NCI-H524 (cell line): ENCODE measurements around the gene DNAH6.

Source experiments
- DNase-seq, 2 experiments: peaks; one replicate each; lab custom pipeline; 2025; lab: John Stamatoyannopoulos, UW

DNAH6 gene

DNA sequence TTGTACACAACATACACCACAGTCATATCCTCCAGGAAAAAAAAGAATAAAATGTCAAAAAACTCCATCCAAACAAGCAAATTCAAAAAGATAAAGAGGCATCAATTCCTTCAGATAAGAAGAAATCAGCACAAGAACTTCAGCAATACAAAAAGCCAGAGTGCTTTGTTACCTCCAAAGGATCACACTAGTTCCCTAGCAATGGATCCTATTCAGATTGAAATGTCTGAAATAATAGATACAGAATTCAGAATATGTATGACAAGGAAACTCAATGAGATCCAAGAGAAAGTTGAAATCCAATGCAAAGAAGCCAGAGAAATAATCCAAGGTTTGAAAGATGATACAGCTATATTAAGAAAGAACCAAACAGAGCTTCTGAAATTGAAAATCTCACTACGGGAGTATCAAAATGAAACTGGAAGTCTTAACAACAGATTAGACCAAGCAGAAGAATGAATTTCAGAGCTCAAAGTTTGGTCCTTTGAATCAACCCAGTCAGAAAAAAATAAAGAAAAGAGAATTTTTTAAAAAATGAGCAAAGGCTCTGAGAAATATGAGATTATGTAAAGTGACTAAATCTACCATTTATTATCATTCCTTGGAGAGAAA, 284.0 kb downstream of the DNAH6 start:
- DNase-seq, result no peak

DNA sequence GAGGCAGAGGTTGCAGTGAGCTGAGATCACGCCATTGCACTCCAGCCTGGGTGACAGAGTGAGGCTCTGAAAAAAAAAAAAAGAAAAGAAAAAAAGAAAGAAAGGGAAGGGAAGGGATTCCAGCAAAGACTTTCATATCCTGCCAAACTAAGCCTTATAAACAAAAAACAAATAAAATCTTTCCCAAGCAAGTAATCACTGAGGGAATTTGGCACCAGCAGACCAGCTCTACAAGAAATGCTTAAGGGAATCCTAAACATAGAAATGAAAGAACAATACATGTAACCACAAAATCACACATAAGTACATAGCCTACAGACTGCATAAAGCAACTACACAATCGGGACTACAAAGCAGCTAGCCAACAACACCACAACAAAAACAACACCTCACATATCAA, 285.5 kb downstream of the DNAH6 start:
- no peak for DNase-seq

DNA sequence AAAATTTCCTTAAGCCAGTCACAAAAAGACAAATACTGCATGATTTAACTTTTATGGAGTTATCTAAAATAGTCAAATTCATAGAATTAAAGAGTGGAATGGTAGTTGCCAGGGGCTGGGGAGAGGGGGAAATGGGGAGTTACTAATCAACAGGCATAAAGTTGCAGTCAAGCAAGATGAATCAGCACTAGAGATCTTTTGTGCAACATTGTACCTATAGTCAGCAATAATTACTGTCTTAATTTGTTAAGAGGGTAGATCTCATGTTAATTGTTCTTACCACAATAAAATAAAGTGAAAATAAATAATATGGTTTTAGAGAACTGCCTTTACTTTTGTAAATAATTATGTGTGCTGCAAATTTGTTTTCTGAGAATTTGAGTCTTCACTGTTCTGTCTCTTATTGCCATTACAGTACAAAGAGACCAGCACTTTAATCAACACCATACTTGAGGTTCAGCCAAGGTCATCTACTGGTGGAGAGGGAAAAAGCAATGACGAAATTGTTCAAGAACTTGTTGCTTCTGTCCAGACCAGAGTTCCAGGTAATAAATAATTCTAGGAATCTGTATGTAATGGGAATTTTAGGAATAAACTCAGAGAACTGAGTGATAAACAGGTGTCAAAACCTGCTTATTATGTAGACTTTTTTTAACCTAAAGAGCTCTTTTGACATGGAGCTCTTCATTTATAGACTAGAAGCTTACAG, 289.1 kb downstream of the DNAH6 start:
- DNase-seq, result no peak

DNA sequence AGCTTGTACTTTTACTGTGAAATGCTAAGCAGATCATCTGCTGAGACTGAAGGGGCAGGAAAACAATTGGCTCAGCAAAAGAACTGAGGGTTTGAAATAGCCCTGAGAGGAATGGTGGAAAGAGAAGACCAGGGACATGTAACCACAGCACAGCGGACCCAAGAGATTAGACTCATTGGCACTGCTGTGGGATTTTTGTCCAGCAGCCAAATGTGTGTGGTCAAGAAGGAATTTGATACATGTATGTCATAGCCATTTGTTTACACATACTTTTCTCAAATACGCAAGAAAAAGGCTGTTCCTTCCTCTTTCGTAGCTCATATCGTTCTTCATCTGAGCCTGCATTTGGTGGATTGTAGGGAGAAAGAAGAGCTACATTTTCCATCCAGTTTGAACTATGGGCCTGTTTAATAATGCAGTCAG, 290.8 kb downstream of the DNAH6 start:
- no peak for DNase-seq

DNA sequence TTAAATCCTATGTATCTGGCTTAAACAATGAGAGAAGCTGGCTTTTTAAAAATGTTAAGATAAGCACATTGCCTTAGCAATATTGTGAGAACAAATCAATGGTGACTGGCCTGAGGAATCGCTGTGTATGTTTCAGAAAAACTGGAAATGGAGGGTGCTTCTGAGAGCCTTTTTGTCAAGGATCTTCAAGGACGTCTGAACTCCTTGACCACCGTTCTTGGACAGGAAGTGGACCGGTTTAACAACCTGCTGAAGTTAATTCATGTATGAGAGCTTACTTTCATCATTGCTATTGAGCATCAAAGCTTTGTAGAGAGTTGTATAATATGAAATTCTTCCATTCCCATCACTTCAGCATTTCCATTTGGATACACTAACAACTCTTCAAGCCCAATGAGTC, 292.0 kb downstream of the DNAH6 start:
- DNase-seq, result no peak

DNA sequence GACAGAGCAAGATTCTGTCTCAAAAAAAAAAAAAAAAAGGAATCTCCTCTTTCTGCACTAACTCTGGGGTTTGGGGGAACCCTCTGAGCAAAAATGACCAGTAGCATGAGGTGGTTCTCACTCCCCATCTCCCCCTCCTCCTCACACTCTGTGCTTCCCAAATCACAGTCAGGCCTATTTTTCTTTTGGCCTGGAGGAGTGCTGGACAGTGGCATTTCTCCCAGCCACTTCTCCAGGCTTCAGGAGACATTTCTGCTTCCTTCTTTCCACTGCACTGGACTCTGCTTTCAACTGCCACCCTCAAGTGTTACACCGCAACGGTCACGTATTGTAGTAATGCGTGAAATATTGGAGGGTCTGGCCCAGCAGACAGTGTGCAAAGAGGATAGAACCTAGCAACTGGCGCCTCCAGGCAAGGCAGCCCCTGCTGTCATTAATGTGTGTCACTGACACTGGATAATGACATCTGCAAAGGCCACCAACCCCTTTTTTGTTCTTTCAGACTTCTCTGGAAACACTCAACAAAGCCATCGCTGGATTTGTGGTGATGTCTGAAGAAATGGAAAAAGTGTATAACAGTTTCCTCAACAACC, 295.6 kb downstream of the DNAH6 start:
- no peak for DNase-seq

DNA sequence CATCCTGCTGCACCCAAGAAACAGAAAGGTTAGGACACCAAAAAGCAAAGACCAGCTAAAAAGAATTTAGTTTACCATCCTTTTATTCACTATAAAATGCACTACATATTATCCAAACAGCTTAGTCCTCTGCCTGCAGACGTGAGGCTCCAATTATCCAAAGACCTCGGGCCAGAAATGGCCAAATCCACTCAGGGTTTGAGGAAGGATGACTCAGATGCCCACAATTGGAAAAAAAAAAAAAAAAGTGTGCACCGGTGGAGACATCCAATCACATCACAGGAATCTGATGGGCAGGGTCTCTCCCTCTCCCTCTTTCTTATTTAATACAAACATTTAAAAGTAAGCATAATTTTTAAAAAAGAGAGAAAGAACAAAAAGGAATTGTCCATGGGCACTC, 298.8 kb downstream of the DNAH6 start:
- no peak for DNase-seq

DNA sequence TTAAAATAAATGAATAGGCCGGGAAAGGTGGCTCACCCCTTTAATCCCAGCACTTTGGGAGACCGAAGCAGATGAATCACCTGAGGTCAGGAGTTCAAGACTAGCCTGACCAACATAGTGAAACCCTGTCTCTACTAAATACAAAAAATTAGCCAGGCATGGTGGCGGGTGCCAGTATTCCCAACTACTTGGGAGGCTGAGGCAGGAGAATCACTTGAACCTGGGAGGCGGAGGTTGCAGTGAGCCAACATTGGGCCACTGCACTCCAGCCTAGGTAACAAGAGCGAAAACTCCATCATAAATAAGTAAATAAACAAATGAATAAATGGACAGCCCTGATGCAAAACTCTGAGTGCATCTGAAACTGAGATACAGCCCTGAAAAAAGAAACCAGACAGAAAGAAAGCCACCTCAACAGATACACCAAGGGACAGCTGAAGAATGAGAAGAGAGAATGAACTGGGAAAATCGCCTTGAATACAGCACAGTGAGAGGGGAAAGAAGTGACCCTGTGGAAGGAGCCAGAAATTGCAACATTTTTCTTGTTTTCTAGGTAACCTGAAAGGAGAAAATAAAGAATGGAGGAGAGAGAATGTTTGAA, 300.2 kb downstream of the DNAH6 start:
- DNase-seq, result no peak

DNA sequence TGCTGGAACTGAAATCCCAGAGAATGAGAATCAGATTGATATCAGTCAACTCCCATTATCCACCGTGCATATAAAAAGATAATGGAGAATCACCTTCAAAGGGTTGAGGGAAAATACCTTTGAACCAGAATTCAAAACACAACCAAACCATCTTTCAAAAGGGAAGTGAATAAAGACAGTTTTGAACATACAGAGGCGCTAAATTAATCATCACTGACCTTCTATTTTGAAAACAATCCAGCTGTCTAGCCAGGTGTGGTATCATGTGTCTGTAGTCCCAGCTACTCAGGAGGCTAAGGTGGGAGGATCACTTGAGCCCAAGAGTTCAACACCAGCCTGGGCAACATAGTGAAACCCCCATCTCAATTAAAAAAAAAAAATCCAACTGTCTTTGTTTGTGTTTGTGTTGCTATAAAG, 300.9 kb downstream of the DNAH6 start:
- DNase-seq, result no peak

DNA sequence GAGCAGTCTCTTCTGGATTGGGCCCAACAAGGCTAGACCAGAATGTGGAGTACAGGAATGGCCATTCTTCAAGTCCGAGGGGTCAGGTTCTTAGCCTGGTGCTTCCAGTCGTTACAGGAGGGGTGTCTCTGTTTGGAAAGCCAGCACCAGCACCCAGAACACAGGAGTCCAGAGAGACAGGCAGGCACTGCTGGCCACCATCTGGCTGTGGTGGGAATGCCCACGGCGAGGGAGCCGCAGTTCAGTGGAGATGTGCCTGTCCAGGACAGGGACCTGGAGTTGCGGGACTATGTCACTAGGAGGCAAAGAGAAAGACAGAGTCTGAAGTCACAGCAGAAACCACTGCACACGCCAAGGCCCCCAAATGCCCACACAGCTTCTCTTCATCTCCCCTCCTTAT, 305.5 kb downstream of the DNAH6 start:
- DNase-seq, result no peak

DNA sequence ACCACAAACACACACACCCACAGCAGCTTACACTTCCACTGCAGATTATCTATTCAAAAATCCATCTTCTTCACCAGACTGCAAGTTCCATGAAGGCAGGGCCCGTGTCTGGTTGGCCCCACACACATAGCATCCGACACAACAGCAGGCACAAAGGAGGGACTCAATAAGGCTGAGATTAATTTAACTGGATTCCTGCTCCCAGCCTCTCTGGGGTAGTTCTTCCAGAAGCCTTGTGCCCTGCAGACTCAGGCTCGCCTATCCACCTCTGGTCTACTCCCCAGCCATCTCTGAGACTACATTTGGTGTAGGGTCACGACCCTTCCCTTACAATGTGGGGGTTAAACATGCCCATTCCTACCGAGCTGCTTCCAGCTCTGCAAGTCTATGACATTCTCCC, 306.9 kb downstream of the DNAH6 start:
- no peak for DNase-seq

DNA sequence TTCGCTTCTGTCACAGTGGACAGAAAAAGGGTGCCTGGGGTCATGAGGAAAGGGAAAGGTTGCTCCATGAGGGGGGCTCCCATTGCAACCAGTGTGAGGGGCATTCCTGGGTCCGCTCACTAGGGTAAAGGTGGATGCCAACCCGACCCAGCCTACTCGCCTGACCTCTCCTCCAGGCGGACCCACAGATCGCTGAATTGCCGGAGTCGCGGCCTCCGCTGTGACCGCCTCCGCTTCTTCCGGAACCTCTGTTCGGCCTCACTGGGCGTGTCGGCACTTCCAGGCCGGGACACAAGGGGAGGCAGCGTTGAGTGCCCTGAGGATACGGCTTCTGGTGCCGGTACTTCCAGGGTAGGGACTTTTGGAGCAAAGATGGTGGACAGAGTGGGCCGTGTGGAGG, 307.5 kb downstream of the DNAH6 start:
- no peak for DNase-seq

DNA sequence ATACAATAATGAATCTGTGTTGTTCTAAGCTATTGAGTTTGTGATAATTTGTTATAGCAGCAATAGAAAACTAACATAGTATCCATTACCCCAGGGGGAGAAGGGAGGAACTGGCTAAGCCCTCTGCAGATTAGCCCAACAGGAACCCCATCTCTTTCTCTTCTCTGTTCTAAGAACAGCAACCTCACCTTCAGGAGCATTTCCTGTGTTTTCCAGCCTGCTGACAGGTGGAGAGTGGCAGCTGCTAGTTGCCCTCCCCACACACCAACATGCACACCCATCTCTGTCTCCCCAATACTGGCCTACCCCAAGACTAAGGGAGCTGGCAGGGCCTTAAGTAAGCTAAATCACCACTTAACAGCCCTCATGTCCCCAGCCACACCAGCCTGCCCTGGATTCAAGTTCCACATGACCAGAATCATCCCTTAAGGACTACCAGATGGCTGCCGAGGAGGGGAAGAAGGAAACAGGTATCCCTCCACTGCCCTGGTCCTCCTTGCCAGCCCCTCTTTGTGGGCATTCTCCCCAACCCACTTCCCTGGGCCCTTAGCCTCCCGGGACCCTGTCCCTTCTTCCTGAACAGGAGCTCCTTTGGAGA, 311.8 kb downstream of the DNAH6 start:
- no peak for DNase-seq

DNA sequence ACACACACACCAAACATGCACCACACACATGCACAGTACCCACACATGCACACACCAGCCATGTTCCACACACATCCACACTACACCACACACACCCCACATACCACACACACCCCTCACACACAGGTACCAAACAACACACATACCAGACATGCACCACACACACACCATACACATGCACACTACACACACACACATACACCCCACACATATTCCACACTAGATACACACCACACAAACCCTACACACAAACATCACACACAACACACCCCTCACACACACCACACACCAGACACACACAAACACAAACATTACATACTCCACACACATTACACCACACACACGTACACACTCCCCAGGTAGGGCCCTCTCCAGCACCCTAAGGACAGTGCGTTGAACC, 313.4 kb downstream of the DNAH6 start:
- DNase-seq, result no peak

DNA sequence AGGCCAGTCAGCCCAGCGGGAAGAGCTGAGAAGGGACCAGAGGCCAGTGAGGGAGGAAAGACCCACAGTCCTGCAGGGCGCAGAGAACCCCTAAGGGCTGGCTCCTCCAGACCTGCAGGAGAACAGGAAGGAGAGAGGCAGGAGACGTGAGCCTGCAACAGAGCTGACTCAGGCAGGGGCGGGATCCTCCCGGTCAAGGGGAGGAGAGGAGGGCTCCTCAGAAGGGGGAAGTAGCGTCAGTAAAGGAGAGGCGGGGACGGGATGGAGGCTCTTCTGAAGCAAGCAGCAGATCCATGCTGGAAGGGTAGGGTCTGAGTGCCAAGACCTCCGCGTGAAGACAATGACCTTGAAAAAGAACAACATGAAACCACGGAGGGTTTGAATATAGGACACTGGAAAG, 313.8 kb downstream of the DNAH6 start:
- no peak for DNase-seq

DNA sequence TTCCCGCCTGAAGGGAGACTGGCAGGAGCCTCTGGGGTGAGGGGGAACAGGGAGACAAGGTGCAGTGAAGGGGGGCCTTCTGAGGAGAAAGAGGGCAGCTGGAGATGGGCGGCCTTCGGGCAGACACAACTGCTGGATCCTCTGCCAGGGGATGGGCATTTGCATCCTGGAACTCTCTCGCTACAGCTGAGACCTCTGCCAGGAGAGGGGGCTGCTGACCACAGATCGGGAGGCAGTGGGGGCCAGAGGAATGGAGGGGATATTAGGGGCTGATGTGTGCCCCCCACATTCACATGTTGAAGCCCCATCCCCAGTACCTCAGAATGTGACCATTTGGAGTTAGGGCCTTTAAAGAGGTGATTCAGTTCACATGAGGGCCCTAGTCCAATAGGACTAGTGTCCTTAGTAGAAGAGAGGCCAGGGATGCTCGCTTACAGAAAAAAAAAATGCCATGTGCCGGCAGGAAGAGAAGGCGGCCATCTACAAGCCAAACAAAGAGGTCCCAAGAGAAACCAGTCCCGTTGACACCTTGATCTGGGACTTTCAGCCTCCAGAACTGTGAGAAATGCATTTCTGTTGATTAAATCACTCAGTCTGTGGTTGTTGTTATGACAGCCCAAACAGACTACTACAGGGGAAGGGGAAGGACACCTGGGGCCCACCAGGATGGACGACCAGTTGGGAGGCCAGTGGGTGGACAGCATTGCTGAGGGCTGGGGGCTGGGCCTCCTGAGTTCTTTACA, 314.6 kb downstream of the DNAH6 start:
- DNase-seq, result no peak

DNA sequence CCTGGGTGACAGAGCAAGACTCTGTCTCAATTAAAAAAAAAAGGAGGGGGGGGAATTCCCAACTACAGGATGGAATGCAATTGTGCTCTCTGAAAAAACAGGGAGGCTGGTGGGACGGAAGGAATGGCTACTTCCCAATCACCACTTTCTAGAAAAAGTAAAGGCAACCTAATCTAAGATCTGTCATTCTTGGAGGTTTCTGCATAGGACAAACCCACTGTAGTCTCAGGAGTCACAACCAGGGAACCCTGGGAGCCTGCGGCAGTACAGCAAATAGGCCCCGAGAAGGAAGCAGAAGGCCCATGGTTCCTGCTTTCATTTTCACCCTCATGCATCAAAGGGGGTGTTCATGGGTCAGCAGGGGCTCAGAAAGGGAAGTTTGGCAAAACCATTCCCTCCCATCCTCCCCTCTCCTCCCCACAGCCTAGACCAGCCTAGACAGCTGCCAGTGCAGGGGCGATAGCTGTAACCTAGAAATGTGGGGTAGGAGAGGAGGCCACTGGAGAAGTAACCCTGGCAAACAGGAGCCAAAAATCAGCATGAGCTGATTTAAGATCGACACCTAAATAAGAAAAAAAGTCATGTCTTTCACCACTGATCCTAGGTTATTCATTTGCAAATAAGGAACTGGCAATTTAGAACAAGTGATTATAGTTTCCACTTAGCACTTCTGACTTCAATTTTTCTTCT, 316.6 kb downstream of the DNAH6 start:
- DNase-seq, result no peak

DNA sequence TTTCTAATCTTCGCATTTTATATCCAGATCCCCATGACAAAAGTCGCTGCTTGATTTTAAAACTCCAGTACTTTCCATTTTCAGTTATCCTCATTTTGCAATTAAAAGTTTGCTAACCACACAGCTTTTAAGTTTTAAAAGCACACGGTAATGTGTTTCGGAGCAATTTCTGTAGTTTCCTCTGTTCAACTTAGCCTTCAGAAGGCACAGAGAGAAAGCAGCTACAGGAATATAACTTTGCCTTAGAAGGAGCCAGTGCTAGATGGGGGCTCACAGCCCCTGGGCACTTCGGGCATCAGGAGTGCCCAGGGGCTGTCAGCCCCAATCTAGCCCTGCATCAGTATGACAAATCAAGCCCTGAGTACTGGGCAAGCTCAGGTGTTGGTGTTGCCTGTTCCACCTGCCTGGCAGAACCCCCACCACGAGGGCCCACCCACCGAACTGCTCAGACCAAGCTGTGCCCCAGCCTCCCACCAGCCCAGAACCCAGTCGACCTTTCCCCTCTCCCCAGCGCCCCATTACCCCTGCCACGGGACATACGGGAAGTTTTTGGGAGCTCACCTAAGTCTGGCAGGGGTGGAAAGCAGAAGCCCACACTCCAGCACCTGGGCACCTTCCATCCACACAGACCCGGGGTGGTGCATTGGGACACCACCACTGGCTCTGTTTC, 317.3 kb downstream of the DNAH6 start:
- no peak for DNase-seq

DNA sequence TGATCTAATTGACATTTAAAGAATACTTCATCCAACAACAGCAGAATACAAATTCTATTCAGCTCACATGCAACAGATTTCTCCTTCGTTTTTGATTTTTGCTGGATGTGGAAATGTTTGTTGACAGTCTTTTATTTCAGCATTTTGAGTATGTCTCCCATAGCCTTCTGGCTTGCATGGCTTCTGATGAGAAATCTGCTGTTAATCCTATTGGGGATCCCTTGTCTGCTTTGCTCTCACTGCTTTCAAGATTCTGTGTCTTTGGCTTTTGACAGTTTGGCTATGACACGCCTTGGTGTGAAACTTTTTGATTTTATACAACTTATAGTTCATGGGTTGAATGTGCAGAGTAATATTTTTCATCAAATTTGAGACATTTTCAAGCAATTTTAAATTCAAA, 319.9 kb downstream of the DNAH6 start:
- no peak for DNase-seq

DNA sequence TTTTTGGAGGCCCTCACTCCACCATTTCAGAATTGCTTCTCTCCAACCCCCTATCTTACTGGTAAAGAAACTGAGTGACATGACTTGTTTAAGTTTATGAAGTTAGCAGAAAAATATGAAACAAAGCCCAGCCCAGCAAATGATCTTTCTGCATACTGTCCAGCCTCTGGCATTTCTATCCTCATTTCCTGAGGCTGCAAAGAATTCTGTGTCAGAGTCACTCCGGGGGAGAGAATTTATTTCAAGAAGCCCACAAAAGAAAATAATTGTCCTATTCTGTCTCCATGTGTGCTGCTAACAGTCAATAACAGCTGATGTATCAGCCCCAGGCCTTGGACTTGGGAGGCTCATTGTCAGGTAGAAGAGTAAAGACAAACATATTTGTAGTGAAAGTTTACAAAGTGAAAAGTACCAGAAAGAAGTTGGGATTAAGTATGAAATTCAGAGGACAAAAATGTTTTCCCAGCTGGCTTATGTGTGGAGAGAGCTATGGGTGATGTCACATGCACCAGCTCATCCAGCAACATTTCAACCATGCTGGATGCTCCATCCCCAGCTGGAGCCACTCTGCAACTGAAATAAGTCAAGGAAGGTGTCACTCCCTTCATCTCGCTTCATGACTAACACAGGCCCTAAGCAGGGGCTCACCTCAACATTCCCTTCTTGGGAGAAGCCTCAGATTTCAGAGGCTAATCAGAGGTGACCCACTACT, 322.3 kb downstream of the DNAH6 start:
- DNase-seq, result no peak
